ENCODE data around the gene PRKAR2A. TPM values are rescaled to one million over a fixed set of nuclear protein-coding genes. Genes with fewer than 3 reads are reported as not detected.
A peak's percentile ranks its signal among the peaks of the same experiment; 100 is the strongest.

PRKAR2A gene
- total RNA-seq, 2 experiments from 2014 or later = 31.0 to 32.1 TPM

- H3K27ac Mint-ChIP-seq = no peak overlapping the region
- DNase-seq (no peak), ATAC-seq (no peak)
- no peaks in the 10 kb centered on the region for H3K9me3 Mint-ChIP-seq
- H3K27me3 Mint-ChIP-seq = no peaks in the 10 kb centered on the region
- intact Hi-C loops (cut with micrococcal nuclease) = no loop called here
- CTCF ChIA-PET = no interaction called here
- H3K4me3 Mint-ChIP-seq = no peak overlapping the region
- peaks cover 12% of the 10 kb centered on the region for H3K36me3 Mint-ChIP-seq (ENCODE audit: low read depth)
- no peak for TF ChIP-seq CTCF (IDR thresholded peaks at IDR 0.05)
- peaks cover 3% of the 10 kb centered on the region for H3K4me1 Mint-ChIP-seq (ENCODE audit: low read depth)
- POLR2A ChIA-PET = interaction anchor here (1.0 kb wide), 1 partner anchor 17 kb away, joined by 3 read pairs; the partner anchor contains the start of gene SLC25A20
These were observed 34.0 kb upstream of the PRKAR2A start for GRCh38 chr3:48881652-48882114.

- no peak overlapping the region for H3K27ac Mint-ChIP-seq
- peaks cover 3% of the 10 kb centered on the region for H3K4me1 Mint-ChIP-seq (ENCODE audit: low read depth)
- TF ChIP-seq CTCF (IDR thresholded peaks at IDR 0.05) = no peak
- no peak for ATAC-seq
- no peak overlapping the region for H3K4me3 Mint-ChIP-seq
- DNase-seq = no peak
- intact Hi-C loops (cut with micrococcal nuclease) = no loop called here
- H3K9me3 Mint-ChIP-seq = no peaks in the 10 kb centered on the region
- ChIA-PET POLR2A (interaction anchor here (1.0 kb wide), 1 partner anchor 17 kb away, joined by 3 read pairs; the partner anchor contains the start of gene SLC25A20), CTCF (no interaction called here)
- H3K27me3 Mint-ChIP-seq = no peaks in the 10 kb centered on the region
- peaks cover 12% of the 10 kb centered on the region for H3K36me3 Mint-ChIP-seq (ENCODE audit: low read depth)
These were observed 33.3 kb upstream of the PRKAR2A start for GRCh38 chr3:48881006-48881405.

- Mint-ChIP-seq H3K9me3 (no peaks in the 10 kb centered on the region), H3K27me3 (no peaks in the 10 kb centered on the region), H3K36me3 (ENCODE audit: low read depth) (peaks cover 10% of the 10 kb centered on the region), H3K27ac (peak overlapping the region; percentile 36), H3K4me1 (ENCODE audit: low read depth) (no peaks in the 10 kb centered on the region), H3K4me3 (no peak overlapping the region)
- CTCF ChIA-PET = no interaction called here
- intact Hi-C loops (cut with micrococcal nuclease) = no loop called here
- ATAC-seq (no peak), DNase-seq (no peak)
- POLR2A ChIA-PET = no interaction called here
- no peak for TF ChIP-seq CTCF (IDR thresholded peaks at IDR 0.05)
These were observed 32.3 kb upstream of the PRKAR2A start for GRCh38 chr3:48879994-48880377.

GRCh38 chr3:48879307-48879993 is 31.8 kb upstream of the PRKAR2A start:
- no peak for DNase-seq
- H3K27me3 Mint-ChIP-seq = no peaks in the 10 kb centered on the region
- H3K36me3 Mint-ChIP-seq (ENCODE audit: low read depth) = peaks cover 10% of the 10 kb centered on the region
- no peak overlapping the region for H3K4me3 Mint-ChIP-seq
- POLR2A ChIA-PET = interaction anchor here (0.6 kb wide), 1 partner anchor 177 kb away, joined by 3 read pairs; no protein-coding TSS in a partner anchor
- TF ChIP-seq CTCF (IDR thresholded peaks at IDR 0.05) = no peak
- H3K9me3 Mint-ChIP-seq = no peaks in the 10 kb centered on the region
- CTCF ChIA-PET = no interaction called here
- no peak for ATAC-seq
- H3K27ac Mint-ChIP-seq = no peak overlapping the region
- no peaks in the 10 kb centered on the region for H3K4me1 Mint-ChIP-seq (ENCODE audit: low read depth)
- intact Hi-C loops (cut with micrococcal nuclease) = no loop called here

GRCh38 chr3:48877671-48878070 is 30.0 kb upstream of the PRKAR2A start:
- CTCF ChIA-PET = no interaction called here
- H3K36me3 Mint-ChIP-seq (ENCODE audit: low read depth) = peaks cover 7% of the 10 kb centered on the region
- no peak for TF ChIP-seq CTCF (IDR thresholded peaks at IDR 0.05)
- H3K27ac Mint-ChIP-seq = no peak overlapping the region
- no peak for DNase-seq
- no peaks in the 10 kb centered on the region for H3K27me3 Mint-ChIP-seq
- no peaks in the 10 kb centered on the region for H3K4me1 Mint-ChIP-seq (ENCODE audit: low read depth)
- ATAC-seq = no peak
- H3K9me3 Mint-ChIP-seq = no peaks in the 10 kb centered on the region
- intact Hi-C loops (cut with micrococcal nuclease) = no loop called here
- no peak overlapping the region for H3K4me3 Mint-ChIP-seq
- POLR2A ChIA-PET = no interaction called here

Data from activated CD8-positive, alpha-beta T cell treated with anti-CD3 and anti-CD28 coated beads for 36 hours (primary cell).